ENCODE data around the gene LGALS8. TPM values are rescaled to one million over a fixed set of nuclear protein-coding genes. Genes with fewer than 3 reads are reported as not detected.

LGALS8 gene
- total RNA-seq, 4 donors from 2014 or later, result 62.0 to 93.3 (median 76.8) TPM

DNA sequence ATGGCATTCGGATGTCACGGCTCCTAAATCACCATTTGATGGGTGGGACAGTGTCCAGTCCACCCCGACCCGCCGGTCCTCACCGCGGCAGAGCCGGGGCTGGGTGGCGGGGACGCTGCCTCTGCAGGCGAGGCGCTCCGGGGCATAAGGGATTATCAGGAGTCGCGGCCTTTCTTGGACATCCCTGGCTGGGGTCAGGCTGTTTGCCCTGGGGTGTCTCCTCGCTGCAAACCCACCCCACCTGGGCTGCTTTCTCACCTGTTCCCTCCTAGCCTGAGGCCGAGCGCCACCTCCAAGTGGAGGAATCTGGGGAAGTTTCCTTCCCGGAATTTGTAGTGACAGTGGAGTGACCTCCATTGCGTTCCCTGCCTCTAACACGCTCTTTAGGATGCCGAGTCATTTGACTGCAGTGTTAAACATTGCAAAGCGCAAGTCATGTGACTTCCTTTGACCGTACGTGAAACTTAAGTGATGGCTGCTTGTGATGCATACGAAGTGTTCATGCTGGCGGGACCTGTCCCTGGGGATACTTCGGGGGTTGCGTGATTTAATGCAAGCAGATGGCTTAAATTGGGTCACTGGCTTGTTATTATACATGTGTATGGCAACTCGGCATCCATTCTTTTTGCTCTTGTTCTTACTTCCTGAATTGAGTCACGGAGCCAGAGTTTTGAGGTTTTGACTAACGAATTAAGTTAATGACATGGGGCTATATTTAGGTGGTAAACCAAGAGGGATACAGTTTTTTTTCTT, 536 bp downstream of the LGALS8 start:
- Histone ChIP-seq H3K4me3 (peak overlapping the region; percentile 68 to 98 (median 93)), H3K27me3 (no peaks in the 10 kb centered on the region), H3K36me3 (peaks cover 0 to 32% (median 0%) of the 10 kb centered on the region in 3 donors), H3K27ac (peak overlapping the region; percentile 44 to 94 (median 90)), H3K4me1 (peaks cover 0 to 17% (median 3%) of the 10 kb centered on the region in 4 donors), H3K9me3 (no peaks in the 10 kb centered on the region)
- peak in 1 of 2 donors; percentile 53 for DNase-seq (ENCODE audit: low spot score in 2 of 2)
- TF ChIP-seq, protein P1, sequence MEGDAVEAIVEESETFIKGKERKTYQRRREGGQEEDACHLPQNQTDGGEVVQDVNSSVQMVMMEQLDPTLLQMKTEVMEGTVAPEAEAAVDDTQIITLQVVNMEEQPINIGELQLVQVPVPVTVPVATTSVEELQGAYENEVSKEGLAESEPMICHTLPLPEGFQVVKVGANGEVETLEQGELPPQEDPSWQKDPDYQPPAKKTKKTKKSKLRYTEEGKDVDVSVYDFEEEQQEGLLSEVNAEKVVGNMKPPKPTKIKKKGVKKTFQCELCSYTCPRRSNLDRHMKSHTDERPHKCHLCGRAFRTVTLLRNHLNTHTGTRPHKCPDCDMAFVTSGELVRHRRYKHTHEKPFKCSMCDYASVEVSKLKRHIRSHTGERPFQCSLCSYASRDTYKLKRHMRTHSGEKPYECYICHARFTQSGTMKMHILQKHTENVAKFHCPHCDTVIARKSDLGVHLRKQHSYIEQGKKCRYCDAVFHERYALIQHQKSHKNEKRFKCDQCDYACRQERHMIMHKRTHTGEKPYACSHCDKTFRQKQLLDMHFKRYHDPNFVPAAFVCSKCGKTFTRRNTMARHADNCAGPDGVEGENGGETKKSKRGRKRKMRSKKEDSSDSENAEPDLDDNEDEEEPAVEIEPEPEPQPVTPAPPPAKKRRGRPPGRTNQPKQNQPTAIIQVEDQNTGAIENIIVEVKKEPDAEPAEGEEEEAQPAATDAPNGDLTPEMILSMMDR (IDR thresholded peaks at IDR 0.05), result no peak
- peak in 1 of 2 donors; percentile 32 for TF ChIP-seq EP300 (IDR thresholded peaks at IDR 0.05)
- WGBS, 2 donors, result 0 to 1% methylated on average over 17 to 26 of the region's 32 CpGs

DNA sequence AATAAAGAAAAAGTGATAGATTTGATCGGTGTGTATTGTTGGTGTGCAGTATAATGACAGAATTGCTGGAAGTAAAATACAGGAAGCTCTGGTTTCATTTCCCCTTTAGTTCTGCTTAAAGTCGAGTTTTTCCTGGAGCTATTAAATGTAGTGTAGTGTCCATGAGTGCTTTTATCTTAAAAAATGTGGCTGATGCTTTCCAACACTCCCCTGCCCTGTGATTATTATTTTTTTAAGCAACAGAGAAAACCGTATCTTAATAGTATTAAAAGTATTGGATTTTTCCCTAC, 1.1 kb downstream of the LGALS8 start:
- no peak for DNase-seq (ENCODE audit: low spot score in 2 of 2)
- peak overlapping the region in 3 of 4 donors; percentile 88 to 94 (median 91) for H3K27ac ChIP-seq
- no peak for TF ChIP-seq EP300 (IDR thresholded peaks at IDR 0.05)
- TF ChIP-seq, protein P1 (IDR thresholded peaks at IDR 0.05), result no peak
- no peak for TF ChIP-seq POLR2A (IDR thresholded peaks at IDR 0.05)
- WGBS, 2 donors, result 5 to 8% methylated on average over 3 of the region's 3 CpGs
- peak overlapping the region; percentile 68 to 98 (median 93) for H3K4me3 ChIP-seq
- no peaks in the 10 kb centered on the region for H3K27me3 ChIP-seq
- peaks cover 0 to 17% (median 3%) of the 10 kb centered on the region in 4 donors for H3K4me1 ChIP-seq
- peaks cover 0 to 32% (median 0%) of the 10 kb centered on the region in 3 donors for H3K36me3 ChIP-seq
- no peaks in the 10 kb centered on the region for H3K9me3 ChIP-seq

DNA sequence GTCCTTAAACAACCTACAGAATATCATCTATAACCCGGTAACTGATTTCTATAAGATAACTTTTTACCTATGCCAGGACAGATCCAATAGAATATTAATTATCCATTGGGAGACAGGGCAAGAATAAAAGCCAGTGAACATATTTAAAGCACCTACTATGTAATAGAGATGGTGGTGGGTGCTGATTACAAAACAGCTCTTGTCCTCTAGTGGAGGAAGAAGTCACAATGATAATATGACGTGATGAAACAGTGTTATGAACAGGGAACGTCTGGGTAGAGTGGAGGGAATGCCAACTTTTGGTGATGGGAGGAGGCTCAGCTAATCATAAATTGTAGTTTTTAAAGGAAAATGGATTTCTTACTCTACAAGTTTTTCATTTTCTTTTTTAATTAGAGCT, 2.3 kb downstream of the LGALS8 start:
- no peak for DNase-seq (ENCODE audit: low spot score in 2 of 2)
- H3K27ac ChIP-seq, result no peak overlapping the region
- H3K4me3 ChIP-seq, result no peak overlapping the region
- 83 to 85% methylated on average over 3 of the region's 3 CpGs for WGBS, 2 donors
- peaks cover 0 to 20% (median 3%) of the 10 kb centered on the region in 4 donors for H3K4me1 ChIP-seq
- no peaks in the 10 kb centered on the region for H3K9me3 ChIP-seq
- peaks cover 0 to 32% (median 0%) of the 10 kb centered on the region in 3 donors for H3K36me3 ChIP-seq
- TF ChIP-seq, protein P1 (IDR thresholded peaks at IDR 0.05), result no peak
- TF ChIP-seq POLR2A (IDR thresholded peaks at IDR 0.05) (no peak), EP300 (IDR thresholded peaks at IDR 0.05) (no peak)
- H3K27me3 ChIP-seq, result no peaks in the 10 kb centered on the region

DNA sequence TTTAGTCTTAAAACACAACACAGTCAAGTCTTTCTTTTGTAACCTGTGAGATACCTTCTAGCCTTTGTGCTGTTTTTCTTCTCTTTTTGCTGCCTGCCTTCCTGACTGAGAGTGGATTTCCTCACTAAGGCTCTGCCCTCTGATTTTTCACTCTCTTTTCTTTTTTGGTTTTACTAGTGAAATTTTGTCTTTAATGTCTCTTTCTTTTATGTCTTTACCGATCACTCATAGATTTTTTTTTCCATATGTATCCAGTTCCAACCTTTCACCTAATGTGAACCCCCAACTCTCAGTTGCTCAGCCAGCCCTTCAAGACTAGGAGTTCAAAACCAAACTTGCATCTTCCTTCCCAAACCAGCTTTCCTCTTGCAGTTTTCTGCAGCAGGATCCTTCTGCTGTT, 6.5 kb downstream of the LGALS8 start:
- TF ChIP-seq EP300 (IDR thresholded peaks at IDR 0.05), result no peak
- TF ChIP-seq, protein P1 (IDR thresholded peaks at IDR 0.05), result no peak
- H3K27me3 ChIP-seq, result no peaks in the 10 kb centered on the region
- H3K27ac ChIP-seq, result no peak overlapping the region
- no peak for DNase-seq (ENCODE audit: low spot score in 2 of 2)
- H3K4me1 ChIP-seq, result peaks cover 0 to 6% (median 3%) of the 10 kb centered on the region in 4 donors
- 83 to 87% methylated on average over 1 of the region's 1 CpG for WGBS, 2 donors
- H3K36me3 ChIP-seq, result peaks cover 0 to 47% (median 0%) of the 10 kb centered on the region in 3 donors
- H3K4me3 ChIP-seq, result no peak overlapping the region
- no peaks in the 10 kb centered on the region for H3K9me3 ChIP-seq

DNA sequence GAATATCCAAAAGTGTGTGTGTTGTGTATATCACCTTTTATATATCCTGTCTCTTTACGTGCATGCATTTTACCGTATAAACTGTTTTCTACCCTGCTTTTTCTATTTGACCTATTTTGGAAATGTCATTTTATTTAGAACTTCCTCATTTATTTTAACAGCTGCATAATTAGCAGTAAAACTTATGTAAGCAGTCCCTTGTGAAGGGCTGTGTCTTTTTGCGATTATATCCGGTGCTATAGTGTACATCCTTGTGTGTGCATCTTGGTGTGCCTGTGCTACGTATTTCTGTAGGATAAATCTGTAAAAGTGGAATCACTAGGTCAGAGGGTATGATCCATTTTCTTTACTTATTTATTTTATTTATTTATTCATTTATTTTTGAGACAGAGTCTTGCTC, 7.2 kb downstream of the LGALS8 start:
- Histone ChIP-seq H3K9me3 (no peaks in the 10 kb centered on the region), H3K4me1 (peaks cover 0 to 6% (median 2%) of the 10 kb centered on the region in 4 donors), H3K27ac (no peak overlapping the region), H3K4me3 (no peak overlapping the region), H3K36me3 (peaks cover 0 to 49% (median 0%) of the 10 kb centered on the region in 3 donors), H3K27me3 (no peaks in the 10 kb centered on the region)
- TF ChIP-seq POLR2A (IDR thresholded peaks at IDR 0.05) (no peak), EP300 (IDR thresholded peaks at IDR 0.05) (no peak)
- TF ChIP-seq, protein P1 (IDR thresholded peaks at IDR 0.05), result no peak
- WGBS, 2 donors, result 75 to 79% methylated on average over 5 of the region's 5 CpGs
- no peak for DNase-seq (ENCODE audit: low spot score in 2 of 2)
